ENCODE measurements around the gene FYCO1. TPM values are rescaled to one million over a fixed set of nuclear protein-coding genes. Genes with fewer than 3 reads are reported as not detected.

FYCO1 gene
- total and polyA plus RNA-seq, 8 donors, result 19.0 to 42.7 (median 20.4) TPM

- ATAC-seq (no peak), DNase-seq (no peak)
- Histone ChIP-seq H3K27ac (no peak overlapping the region), H3K9me3 (no peaks in the 10 kb centered on the region), H3K36me3 (peaks cover 3 to 81% of the 10 kb centered on the region in 2 donors), H3K27me3 (no peaks in the 10 kb centered on the region), H3K4me3 (no peak overlapping the region), H3K4me1 (peaks cover 8 to 36% of the 10 kb centered on the region in 2 donors)
- intact Hi-C loops (cut with DNase I), result no loop called here
- no peak for TF ChIP-seq CTCF (IDR thresholded peaks at IDR 0.05)
These were observed 27.9 kb downstream of the FYCO1 start for GRCh38 chr3:45967724-45968123.

- no peaks in the 10 kb centered on the region for H3K27me3 ChIP-seq
- TF ChIP-seq CTCF (IDR thresholded peaks at IDR 0.05), result no peak
- H3K4me1 ChIP-seq, result peaks cover 2 to 30% of the 10 kb centered on the region in 2 donors
- H3K4me3 ChIP-seq, result no peak overlapping the region
- intact Hi-C loops (cut with DNase I), result no loop called here
- ATAC-seq (no peak), DNase-seq (no peak)
- H3K9me3 ChIP-seq, result no peaks in the 10 kb centered on the region
- H3K36me3 ChIP-seq, result peaks cover 3 to 84% of the 10 kb centered on the region in 2 donors
- H3K27ac ChIP-seq, result no peak overlapping the region
These were observed 28.5 kb downstream of the FYCO1 start for GRCh38 chr3:45966950-45967640.

- ATAC-seq, result no peak
- H3K27ac ChIP-seq, result no peak overlapping the region
- TF ChIP-seq CTCF (IDR thresholded peaks at IDR 0.05), result no peak
- intact Hi-C loops (cut with DNase I), result no loop called here
- H3K4me3 ChIP-seq, result no peak overlapping the region
- peaks cover 3 to 89% of the 10 kb centered on the region in 2 donors for H3K36me3 ChIP-seq
- no peaks in the 10 kb centered on the region for H3K9me3 ChIP-seq
- H3K4me1 ChIP-seq, result peaks cover 0 to 23% of the 10 kb centered on the region in 2 donors
- no peaks in the 10 kb centered on the region for H3K27me3 ChIP-seq
- no peak for DNase-seq
These were observed 29.2 kb downstream of the FYCO1 start for GRCh38 chr3:45966371-45966791.

- Histone ChIP-seq H3K27ac (no peak overlapping the region), H3K27me3 (no peaks in the 10 kb centered on the region)
These were observed 30.0 kb downstream of the FYCO1 start for GRCh38 chr3:45965653-45966052.

More at GRCh38 chr3:45965653-45966052, 30.0 kb downstream of the FYCO1 start:
- H3K9me3 ChIP-seq, result no peaks in the 10 kb centered on the region
- DNase-seq (no peak), ATAC-seq (no peak)
- peaks cover 0 to 17% of the 10 kb centered on the region in 2 donors for H3K4me1 ChIP-seq
- peaks cover 3 to 96% of the 10 kb centered on the region in 2 donors for H3K36me3 ChIP-seq
- TF ChIP-seq CTCF (IDR thresholded peaks at IDR 0.05), result no peak
- no peak overlapping the region for H3K4me3 ChIP-seq
- intact Hi-C loops (cut with DNase I), result no loop called here

All from left lung (tissue), 10 donors.